Measurements from ENCODE around the gene FHIT.

FHIT gene

DNA sequence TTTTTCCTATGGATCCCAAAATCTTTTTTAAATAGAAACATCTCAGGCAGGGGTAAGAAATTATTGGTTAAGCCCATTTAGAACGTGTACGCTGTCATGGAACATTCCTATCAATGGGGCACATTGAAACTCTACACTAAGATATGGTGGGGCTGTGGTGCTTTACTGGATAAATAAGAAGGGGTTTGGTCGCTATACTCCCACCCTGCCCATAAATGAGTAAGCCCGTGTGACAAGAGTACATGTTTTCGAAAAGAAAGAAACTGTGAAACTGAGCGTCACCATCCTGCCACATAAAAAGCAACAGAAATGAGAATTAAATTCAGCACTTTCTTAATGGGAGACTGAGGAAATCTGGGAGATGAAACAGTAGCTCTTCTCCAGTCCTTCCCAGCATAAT lies 1271.7 kb downstream of the FHIT start:
- TF ChIP-seq, protein P1, sequence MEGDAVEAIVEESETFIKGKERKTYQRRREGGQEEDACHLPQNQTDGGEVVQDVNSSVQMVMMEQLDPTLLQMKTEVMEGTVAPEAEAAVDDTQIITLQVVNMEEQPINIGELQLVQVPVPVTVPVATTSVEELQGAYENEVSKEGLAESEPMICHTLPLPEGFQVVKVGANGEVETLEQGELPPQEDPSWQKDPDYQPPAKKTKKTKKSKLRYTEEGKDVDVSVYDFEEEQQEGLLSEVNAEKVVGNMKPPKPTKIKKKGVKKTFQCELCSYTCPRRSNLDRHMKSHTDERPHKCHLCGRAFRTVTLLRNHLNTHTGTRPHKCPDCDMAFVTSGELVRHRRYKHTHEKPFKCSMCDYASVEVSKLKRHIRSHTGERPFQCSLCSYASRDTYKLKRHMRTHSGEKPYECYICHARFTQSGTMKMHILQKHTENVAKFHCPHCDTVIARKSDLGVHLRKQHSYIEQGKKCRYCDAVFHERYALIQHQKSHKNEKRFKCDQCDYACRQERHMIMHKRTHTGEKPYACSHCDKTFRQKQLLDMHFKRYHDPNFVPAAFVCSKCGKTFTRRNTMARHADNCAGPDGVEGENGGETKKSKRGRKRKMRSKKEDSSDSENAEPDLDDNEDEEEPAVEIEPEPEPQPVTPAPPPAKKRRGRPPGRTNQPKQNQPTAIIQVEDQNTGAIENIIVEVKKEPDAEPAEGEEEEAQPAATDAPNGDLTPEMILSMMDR (IDR thresholded peaks at IDR 0.05; ENCODE audit: unreplicated experiment in 3 of 3): no peak
- Mint-ChIP-seq H3K4me1 (no peaks in the 10 kb centered on the region), H3K36me3 (ENCODE audit: low read depth) (no peaks in the 10 kb centered on the region), H3K9me3 (no peaks in the 10 kb centered on the region), H3K27ac (no peak overlapping the region), H3K4me3 (no peak overlapping the region), H3K27me3 (ENCODE audit: low read depth) (no peaks in the 10 kb centered on the region)

DNA sequence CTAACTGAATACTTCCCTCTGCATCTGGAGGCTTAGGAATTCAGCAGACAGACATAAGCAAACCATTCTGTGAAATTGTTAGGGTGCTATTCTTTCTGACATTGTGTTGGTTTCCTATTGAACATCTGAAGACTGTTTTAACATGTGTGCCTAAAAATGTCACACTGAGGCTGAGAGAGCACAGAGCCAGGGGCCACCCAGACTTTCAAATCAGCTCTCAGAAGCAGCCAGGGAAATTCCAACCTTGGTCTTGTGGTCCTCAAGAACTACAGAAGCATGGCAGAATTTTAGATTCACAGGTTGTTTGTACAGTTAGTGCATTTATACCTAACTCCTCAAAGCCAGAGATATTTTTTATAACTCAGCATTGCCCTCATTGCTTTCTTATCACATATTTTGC lies 1272.3 kb downstream of the FHIT start:
- Mint-ChIP-seq H3K36me3 (ENCODE audit: low read depth) (no peaks in the 10 kb centered on the region), H3K27me3 (ENCODE audit: low read depth) (no peaks in the 10 kb centered on the region), H3K27ac (no peak overlapping the region), H3K4me1 (no peaks in the 10 kb centered on the region), H3K9me3 (no peaks in the 10 kb centered on the region), H3K4me3 (no peak overlapping the region)
- TF ChIP-seq, protein P1 (IDR thresholded peaks at IDR 0.05; ENCODE audit: unreplicated experiment in 3 of 3): no peak

DNA sequence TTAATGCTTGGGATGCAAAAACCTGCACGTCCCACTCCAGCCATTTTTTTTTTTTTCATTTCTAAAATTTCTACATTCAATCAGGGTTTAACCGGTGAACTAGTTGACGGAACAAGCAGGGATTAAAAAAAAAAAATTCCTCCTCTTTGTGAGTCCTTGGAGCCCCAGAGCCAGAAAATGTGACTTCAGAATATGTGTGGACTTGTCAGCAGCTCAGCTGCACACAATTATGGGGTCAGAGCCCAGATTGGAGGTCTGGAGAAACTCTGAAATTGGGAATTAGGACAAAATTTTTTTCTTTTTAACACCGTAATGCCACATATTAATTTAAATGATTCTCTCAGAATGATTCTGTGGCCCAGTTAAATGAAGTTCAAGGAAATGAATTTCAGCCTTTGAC lies 1280.5 kb downstream of the FHIT start:
- TF ChIP-seq, protein P1 (IDR thresholded peaks at IDR 0.05; ENCODE audit: unreplicated experiment in 3 of 3): no peak
- Mint-ChIP-seq H3K4me3 (no peak overlapping the region), H3K9me3 (no peaks in the 10 kb centered on the region), H3K27me3 (ENCODE audit: low read depth) (no peaks in the 10 kb centered on the region), H3K36me3 (ENCODE audit: low read depth) (no peaks in the 10 kb centered on the region), H3K4me1 (no peaks in the 10 kb centered on the region), H3K27ac (no peak overlapping the region)

DNA sequence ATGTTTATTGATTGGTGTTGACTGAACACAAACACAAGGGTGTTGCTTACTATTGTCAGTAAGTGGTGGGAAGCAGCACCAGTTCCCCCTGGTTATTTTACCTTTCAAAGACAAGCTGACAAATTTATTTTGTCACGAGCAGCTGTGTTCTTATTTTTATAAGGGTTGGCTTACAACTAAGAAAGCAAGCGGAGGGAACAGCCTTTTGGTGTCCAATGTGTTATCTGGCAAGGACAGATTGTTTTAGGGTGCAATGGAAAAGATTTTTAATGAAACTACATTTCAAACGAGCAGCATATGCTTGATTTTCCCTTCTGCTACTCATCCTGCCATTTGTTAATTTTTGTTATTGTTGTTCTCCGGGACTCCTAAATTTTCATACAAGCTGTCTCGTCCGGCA lies 1280.9 kb downstream of the FHIT start:
- no peak overlapping the region for H3K27ac Mint-ChIP-seq
- H3K9me3 Mint-ChIP-seq: no peaks in the 10 kb centered on the region
- no peaks in the 10 kb centered on the region for H3K4me1 Mint-ChIP-seq
- TF ChIP-seq, protein P1 (IDR thresholded peaks at IDR 0.05; ENCODE audit: unreplicated experiment in 3 of 3): no peak
- no peaks in the 10 kb centered on the region for H3K27me3 Mint-ChIP-seq (ENCODE audit: low read depth)
- no peak overlapping the region for H3K4me3 Mint-ChIP-seq
- H3K36me3 Mint-ChIP-seq (ENCODE audit: low read depth): no peaks in the 10 kb centered on the region

DNA sequence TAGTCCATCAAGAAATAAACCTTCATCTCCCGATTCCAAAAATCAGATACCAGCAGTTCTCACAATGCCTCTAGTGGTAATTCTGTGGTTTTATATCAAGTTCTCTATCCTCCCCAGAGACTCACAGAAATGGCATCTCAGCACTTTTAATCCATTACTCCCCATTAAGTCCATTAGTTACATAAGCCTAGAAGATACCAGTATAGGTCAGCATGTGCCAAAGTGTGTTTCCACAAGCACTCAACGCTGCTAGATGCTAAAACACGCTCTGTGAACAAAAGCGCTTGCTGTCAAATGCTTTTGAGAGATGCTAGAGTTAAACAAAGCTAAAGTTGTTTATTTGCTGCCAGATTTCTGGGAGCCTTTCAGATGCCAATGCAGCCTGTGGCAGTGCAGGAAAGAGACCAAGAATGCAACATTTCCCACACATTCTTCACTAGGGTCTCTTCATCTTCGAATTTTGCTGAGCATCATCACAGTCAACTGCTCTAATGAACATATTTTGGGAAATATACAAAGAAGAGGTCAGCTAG lies 1282.7 kb downstream of the FHIT start:
- TF ChIP-seq, protein P1 (IDR thresholded peaks at IDR 0.05; ENCODE audit: unreplicated experiment in 3 of 3): no peak
- Mint-ChIP-seq H3K36me3 (ENCODE audit: low read depth) (no peaks in the 10 kb centered on the region), H3K27me3 (ENCODE audit: low read depth) (no peaks in the 10 kb centered on the region), H3K4me1 (no peaks in the 10 kb centered on the region), H3K4me3 (no peak overlapping the region), H3K9me3 (no peaks in the 10 kb centered on the region), H3K27ac (no peak overlapping the region)

DNA sequence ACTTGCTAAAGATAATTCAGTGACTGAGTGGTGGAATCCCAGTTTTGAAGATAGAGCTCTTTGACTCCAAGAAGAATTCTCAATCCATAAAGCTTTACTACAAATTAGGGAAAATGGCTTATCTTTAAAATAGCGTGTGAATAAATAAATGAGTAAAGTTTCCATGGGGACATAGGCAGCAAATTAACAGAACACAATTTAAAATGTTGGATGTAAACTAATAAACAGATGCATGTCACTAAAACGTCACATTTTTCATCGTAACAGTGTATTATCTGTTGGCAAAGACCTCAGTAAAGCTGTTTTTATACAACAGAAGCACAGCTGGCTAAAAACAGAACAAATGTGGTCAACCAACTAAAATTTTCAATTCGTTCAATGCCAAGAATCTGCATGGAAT lies 1287.6 kb downstream of the FHIT start:
- Mint-ChIP-seq H3K27ac (no peak overlapping the region), H3K36me3 (ENCODE audit: low read depth) (no peaks in the 10 kb centered on the region), H3K27me3 (ENCODE audit: low read depth) (no peaks in the 10 kb centered on the region), H3K4me3 (no peak overlapping the region), H3K9me3 (peaks cover 9% of the 10 kb centered on the region), H3K4me1 (no peaks in the 10 kb centered on the region)
- TF ChIP-seq, protein P1 (IDR thresholded peaks at IDR 0.05; ENCODE audit: unreplicated experiment in 3 of 3): no peak

Data from nephron (organoid).